GM12865 (cell line): Measurements from ENCODE around the gene EHD1.
A peak's percentile ranks its signal among the peaks of the same experiment; 100 is the strongest.

ENCODE experiments used
- DNase-seq: peaks from one replicate; pipeline ENCODE4 v3.0.0; 2010; ENCODE audit warnings: low read depth
- H3K4me3 ChIP-seq: 2 replicates; pipeline ENCODE4 v1.5.1; 2011; ENCODE audit warnings: mild to moderate bottlenecking, low read depth, low read length, control low read depth
- CTCF ChIP-seq: IDR thresholded peaks from 2 replicates; pipeline ENCODE4 v1.5.1; 2011; ENCODE audit warnings: low read length, control low read depth, low read depth, inconsistent platforms; ENCODE audit not compliant: insufficient read depth; ENCODE audit errors: missing control alignments

Gene EHD1

GRCh38 chr11:64878494-64879243 lies at the start of gene EHD1:
Gene EHD1 (minus strand): TSS chr11:64878621. CDS start chr11:64878464, 157 bp downstream.
- peak; percentile 100 for DNase-seq
- peak; percentile 64 for TF ChIP-seq CTCF
- peak within 1 kb of the TSS; percentile 88 for H3K4me3 ChIP-seq

- TF ChIP-seq CTCF: no peak
- no peak overlapping the region for H3K4me3 ChIP-seq
- no peak for DNase-seq
These were observed 48.3 kb upstream of the EHD1 start for GRCh38 chr11:64926689-64927088.

GRCh38 chr11:64925536-64926436 lies 47.4 kb upstream of the EHD1 start:
- H3K4me3 ChIP-seq: peak overlapping the region; percentile 81
- no peak for TF ChIP-seq CTCF
- DNase-seq: no peak

GRCh38 chr11:64924910-64925284 lies 46.5 kb upstream of the EHD1 start:
- H3K4me3 ChIP-seq: peak overlapping the region; percentile 81
- DNase-seq: no peak
- no peak for TF ChIP-seq CTCF

DNA sequence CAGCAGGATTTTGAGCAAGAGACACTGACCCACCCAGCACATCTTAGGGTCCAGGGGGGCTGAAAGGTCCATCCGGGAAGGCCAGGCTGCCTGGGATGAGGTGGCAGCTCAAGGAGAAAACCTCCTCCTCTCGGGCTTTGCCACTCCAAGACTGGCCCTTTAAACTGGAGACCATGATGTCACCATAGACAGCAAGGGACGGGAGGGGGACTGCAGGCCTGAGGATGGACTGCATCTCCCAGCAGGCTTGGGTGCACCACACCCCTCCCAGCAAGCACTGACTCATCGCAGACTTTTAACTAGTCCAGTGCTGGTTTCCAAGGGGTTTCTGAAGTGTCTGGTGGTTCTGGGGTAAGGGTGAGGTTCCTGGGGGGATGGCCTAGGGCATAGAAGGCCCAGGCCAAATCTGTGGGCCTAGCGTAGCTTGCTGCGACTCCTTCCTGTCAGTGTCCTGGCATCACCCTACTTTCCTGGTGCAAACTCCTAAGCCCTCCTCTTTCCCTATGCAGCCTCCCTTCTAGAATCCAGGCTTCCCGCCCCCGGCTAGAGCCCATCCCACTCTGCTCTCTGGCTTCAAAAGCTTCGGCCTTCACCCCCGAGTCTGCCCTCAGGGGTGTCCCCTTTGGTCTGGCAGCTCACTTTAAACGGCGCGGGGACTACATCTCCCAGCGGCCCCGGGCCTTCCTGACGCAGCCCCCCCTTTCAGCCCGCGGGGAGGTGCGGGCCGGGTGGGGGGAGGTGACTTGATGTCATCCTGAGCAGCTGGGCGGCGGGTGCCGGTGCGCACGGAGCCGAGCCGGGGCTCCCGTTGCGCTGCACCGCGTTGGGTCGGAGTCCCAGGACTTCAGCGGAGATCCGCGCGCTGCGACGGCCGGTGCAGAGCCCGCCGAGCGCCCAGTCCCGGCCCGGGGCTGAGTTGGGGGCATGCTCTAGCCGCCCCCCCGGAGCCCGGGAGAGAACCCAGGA lies 45.8 kb upstream of the EHD1 start, which contains the start of gene PPP2R5B:
Gene PPP2R5B (plus strand): TSS at position 746 of the 966 bp plus-strand sequence. CDS start 1,046 bp downstream, outside the sequence.
- DNase-seq: peak; percentile 91
- peak within 1 kb of the TSS; percentile 81 for H3K4me3 ChIP-seq
- no peak for TF ChIP-seq CTCF

- TF ChIP-seq CTCF: no peak
- DNase-seq: no peak
- no peak overlapping the region for H3K4me3 ChIP-seq
These were observed 44.8 kb upstream of the EHD1 start for GRCh38 chr11:64923151-64923661.
